GM19467 (cell line): ENCODE data around the gene MYBPH.

Experiments
- ATAC-seq: cut with Tn5 transposase; IDR thresholded peaks from one replicate; pipeline ENCODE4 v1.9.1; 2021; ENCODE audit warnings: mild to moderate bottlenecking, moderate library complexity; ENCODE audit not compliant: unreplicated experiment

MYBPH gene

DNA sequence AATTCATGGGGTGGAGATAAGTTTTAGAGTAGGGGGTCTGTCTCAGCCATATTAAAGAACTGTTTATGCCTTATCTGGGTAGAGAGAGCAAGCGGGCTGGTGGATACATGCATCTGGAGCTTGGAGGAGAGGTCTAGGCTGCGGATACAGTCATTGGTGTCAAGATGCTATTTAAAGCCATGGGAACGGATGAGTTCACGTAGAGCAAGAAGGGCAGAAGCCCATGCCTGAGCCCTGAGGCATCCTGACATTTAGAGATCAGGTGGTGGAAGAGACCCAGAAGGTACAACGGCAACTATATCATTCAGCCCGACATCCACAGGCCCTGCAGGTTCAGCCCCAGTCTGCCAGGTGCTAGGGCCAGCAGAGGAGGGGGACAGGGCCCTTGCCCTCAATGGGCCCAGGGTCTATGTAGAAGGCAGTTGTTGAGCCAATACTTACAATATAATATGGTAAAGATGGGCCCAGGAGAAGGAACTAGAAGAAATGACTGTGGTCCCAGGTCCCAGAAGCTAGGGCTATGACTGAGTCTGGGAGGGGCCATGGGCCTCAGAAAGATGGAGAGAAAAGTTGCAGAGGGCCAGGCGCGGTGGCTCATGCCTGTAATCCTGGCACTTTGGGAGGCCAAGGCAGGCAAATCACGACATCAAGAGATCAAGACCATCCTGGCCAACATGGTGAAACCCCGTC lies 26.0 kb upstream of the MYBPH start:
- ATAC-seq: no peak

DNA sequence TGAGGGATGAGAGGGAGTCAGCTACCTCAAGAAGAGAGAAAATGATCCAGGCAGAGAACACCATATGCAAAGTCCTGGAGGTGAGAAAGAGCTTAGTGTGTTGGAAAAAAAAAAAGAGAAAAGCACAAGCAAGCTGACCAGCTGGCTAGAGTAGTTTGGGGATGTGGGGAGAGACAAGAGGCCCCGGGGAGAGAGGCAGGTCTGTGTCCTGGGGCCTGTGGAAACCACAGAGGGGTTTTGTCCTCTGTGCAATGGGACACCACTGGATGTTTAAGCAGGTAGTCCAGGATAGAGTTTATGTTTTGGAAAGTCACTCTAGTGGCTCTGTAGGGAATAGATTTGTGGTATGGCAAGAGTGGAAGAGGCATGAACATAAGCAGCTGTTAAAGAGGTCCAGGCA lies 25.3 kb upstream of the MYBPH start:
- no peak for ATAC-seq

DNA sequence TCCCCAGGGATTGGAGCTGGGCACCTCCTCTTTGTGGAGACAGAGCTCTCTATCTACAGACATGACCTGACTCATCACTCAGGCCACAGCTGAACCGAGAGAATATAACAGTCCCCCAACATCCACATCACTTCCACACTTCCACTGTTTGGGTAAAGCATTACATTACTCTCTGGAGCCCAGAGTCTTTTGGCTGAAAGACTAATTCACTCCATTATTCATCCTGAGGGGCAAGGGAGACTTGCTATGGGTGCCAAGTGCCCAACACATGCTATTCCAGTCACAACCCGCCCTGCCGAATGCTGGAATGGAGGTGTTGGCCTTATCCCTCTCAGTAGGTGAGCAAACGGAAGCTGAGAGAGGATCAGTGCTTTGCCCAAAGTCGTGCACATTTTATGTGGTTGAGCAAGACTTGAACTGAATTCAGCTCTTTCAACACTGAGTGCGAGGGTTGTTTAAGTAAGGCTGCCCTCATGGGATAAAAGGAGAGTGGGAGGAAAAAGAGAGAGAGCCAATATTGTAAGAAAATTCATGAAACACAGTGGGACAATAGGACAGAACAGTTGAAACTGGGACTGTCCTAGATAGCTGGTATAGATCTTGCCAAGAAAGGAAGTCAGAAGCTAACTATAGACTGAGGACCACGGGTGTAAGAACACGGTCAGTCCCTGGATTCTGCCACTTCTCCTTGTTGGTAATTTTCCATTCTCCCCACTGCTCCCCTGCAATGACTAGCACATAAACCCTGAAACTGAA lies 24.4 kb upstream of the MYBPH start:
- ATAC-seq: no peak

DNA sequence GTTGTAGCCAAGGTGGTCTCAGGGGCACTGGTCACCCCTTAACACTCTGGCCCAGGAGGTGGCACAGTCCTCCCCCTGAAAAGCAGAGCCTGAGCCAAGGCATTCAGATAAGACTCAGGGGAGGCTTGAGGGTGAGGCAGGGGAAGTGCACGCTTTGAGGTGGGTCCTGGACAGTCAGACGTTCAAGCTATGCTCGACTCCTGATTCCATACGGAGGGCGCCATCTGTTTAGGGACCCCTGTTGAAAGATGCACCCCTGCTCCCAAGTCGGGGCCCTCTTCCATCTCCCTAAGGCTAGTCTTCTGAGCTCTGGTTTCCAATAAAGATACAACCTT lies 23.8 kb upstream of the MYBPH start:
- ATAC-seq: no peak

DNA sequence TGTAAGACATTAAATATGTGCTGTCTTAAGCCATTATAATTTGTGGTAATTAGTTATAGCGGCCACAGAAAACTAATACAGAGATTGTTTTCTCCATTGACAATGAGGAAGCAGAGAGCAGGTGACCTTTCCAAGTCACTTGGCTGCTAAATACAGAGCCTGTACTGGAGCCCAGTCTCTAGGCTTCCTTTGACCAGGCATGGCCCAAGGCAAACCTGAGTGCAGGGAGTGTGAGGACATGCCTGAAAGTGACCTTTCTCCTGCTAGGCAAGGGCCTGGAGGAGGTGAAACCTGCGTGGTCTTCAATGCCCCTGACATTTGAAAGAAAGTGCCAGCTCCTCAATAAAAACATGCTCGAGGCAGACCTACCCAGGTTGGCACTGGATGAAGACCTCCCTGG lies 23.4 kb upstream of the MYBPH start:
- no peak for ATAC-seq

DNA sequence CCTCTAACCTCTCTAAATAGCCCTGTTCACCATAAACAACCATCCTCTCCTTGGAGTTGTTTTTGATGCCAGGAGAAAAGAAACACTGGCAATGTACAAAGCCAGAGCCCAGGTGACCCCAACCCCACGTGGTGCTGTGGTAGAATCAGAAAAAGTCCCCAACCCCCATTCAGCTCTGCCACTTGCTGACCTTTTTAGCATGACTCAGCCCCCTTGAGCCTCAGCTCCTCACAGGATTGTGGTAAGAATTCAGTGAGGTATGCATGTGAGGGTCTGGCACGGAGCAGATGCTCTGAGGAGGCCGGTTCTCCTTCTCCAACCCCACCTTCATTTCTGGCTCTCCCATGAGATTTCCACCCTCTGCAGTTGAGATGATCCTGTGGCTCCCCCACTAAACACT lies 22.0 kb upstream of the MYBPH start:
- ATAC-seq: no peak

DNA sequence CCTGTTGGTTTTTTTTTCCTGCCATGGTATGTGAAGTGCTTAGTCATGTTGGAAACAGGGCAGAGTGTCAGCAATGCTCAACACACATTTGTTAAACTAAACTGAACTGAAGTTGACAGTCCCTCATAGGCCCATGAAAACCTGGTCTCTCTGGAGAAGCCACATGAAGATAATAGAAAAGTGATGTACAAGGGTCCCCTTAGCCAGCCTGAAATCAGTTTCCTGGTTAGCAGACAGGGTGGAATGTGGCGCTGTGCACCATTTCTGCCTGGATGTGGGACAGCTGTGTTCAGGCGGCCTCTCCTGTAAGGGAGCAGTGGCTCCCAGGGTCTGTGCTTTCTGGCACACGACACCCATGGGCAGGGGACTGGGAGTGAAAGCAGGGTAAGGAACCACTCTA lies 20.7 kb upstream of the MYBPH start:
- ATAC-seq: no peak

DNA sequence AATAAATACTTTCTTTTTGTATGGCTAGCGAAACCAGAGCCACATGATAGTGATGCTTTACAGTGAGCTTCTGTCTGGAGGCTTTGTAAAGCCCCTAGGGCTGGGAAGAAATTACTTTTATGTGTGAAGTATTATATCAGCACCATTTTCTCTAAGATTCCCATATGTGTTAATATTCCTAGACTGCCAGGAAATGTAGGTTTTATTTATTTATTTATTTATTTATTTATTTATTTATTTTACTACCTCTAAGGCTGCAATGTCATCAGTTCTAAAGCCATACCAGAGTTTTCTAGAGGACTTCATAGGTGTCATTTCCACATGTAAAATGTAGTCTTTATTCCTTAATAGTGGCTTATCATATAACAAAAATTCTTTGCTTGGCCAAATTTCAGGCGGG lies 15.3 kb upstream of the MYBPH start:
- ATAC-seq: no peak

DNA sequence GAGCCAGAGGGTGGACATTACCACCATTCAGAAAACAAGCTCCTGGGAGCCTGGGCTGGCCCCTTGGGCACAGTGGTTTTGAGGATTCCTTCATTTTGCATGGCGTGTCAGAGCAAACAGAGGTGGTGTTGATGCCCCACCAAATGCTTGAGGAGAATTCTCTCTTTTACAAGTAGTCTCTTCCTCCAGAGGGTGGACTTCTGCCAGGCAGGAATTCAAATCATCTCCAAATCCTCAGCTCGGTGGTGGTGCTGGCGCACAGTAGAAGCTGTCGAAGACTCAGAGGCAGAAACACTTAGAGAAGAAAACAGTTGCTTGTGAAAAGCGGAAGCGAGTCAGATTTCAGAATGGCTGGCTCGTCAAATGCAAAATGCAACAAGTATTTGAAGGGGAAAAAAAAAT lies 14.3 kb upstream of the MYBPH start:
- no peak for ATAC-seq

DNA sequence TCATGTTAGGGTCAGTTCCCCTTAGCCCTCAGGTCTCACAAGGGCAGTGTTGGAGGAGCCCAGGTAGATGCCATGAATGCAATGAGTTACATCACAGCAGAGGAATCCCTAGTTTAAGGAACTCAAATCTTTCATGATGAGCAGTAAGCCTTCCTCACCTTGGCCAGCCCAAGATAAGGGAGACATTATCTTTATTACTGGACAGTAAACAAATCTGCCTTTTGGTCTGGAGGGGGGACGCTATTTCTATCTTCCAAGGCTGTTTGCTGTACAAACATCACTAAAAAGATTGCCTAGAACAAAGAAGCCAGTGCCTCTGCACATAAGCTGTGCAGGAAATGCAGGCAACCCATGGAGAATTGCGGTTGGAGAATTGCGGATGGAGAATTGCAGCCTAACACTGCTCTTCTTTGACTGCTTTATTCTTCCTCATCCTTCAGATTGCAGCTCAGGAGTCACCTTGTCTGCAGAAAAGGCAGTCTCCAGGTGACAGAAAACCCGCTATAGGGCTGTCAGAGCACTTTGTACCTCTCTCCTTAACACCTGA lies 13.1 kb upstream of the MYBPH start:
- no peak for ATAC-seq

DNA sequence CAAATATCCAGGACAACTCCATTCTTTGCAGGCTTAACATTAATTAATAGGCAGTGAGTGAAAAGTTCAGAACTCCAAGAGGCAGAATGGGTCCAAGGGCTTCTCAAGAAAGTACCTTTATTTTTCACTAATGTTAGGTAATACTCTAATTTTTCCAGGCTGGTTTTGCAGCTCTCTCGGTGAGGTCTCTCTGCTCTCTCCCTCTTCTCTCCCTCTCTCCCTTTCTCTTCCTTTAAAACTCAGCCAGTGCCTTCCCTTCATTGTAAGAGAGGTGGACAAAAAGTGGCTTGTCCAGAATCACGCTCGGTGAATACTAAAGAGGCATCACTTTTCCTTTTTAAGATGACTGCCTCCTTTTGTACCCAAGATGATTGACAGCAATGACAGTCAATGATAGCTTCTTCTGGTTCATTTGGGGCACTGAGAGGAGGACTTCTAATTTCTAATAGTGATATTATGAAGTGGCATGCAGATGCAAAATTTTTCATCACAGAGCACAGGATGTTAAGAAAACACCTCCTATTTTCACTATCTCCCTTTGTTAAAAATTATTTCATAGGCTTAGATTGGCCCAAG lies 12.2 kb upstream of the MYBPH start:
- ATAC-seq: no peak

DNA sequence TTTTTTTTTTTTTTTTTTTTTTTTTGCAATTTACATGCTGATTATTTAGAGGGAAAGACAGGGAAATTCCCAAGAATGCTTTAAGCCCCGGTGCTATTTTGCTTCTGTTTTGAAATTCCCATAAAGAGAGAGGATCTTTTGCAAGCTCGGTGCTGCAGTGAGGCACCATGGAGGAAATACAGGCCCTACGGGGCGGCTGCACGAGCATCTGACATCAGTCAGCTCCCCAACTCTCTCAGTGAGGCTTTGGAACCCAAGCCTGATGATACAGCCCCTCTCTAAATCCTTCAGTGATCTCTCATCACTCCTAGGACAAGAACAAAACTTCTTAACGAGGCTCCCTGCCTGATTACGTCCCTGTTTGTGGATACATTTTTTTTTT lies 11.7 kb upstream of the MYBPH start:
- ATAC-seq: no peak

DNA sequence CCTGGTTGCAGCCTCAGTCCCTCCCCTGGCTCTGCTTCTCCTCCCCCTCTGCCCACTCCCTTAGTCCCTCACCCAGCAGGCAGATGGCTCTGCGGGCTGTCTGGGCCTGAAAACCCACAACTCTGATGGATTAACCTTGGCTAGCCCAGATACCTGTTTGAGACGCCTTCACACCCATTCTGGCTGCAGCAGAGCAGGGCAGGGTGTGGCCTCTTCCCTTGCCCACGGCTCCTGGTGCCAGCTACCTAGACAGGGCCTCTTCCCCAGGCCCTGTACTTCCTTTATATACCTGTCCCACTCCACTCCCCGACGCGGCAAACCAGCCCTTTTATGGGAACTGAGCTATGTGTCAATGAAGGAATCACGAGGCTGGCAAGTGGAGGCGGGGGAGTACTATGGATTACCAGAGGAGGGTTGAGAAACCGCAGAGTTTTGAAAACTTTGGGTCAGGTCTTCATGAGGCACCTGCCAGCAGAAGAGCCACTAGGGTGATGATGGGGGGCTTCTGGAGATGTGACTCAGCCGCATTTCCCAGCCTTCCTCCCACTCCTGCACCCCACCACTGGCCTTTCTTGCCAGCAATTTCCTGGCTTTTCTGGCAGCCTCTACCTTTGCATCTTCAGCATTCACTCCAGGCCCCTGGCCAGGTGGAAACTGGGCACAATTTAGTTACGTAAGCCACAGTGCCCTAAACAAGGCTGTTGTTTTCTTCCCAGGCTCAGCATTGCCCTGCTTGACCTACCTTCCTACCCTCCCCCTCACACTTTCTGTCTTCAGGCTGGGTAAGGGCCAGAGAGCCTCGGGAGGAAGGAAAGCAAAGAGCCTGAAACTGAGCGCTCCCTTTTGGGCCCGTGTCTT lies 11.0 kb upstream of the MYBPH start, which contains the start of gene CHI3L1:
CHI3L1 (minus strand) TSS at position 259 of the 858 bp plus-strand sequence; CDS start at position 178, 81 bp downstream.
- no peak for ATAC-seq

DNA sequence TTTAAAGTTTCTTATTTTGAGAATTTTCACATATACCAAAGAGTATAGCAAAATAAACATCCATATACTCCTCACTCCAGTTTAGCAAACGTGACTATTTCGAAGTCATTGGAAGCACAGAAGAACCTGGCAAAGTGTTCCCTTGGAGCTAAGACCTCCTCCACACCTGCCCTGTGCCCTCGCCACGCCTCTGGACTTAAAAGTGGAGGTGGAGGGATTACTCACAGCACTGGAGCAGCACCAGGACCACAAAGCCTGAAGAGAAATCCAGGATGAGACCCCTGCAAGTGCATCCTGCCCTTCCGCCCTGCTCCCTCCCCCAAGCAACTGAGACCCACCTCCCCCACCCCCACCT lies 10.4 kb upstream of the MYBPH start:
- ATAC-seq: no peak

DNA sequence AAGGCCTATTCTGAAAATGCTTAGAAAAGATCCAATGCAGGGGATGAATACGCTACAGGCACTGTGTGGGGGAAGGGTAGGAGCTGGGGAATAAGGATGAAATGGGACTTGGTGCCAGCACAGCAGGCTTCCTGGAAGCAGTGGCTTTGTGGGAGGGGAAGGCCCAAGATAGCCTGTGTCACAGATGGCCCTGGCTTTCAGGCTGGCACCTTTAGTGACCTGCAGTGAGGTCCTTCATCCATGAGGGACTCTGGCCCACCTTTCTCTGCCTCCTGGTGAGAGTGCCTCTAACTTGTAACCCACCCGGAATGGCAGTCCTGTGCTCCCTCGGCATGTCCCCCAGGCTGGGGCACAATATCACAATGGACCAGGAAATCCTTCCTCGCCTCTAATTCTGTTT lies 10.0 kb upstream of the MYBPH start:
- no peak for ATAC-seq

DNA sequence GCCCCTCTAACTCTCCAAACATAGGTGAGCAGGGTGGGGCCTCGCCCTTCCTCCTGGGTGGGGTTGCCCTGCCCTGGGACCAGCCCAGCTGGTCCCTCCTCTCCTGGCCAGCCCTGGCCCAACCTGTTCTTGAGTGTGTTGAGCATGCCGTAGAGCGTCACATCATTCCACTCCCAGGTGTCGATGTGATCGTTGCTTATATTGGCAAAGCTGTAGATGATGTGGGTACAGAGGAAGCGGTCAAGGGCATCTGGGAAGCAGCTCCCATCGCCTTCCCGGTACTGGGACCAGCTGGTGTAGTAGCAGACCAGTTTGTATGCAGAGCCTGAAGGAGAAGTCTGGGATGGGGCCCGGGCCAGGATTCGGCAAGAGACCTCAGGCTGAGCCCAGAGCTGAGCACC lies 9.4 kb upstream of the MYBPH start:
- ATAC-seq: no peak

DNA sequence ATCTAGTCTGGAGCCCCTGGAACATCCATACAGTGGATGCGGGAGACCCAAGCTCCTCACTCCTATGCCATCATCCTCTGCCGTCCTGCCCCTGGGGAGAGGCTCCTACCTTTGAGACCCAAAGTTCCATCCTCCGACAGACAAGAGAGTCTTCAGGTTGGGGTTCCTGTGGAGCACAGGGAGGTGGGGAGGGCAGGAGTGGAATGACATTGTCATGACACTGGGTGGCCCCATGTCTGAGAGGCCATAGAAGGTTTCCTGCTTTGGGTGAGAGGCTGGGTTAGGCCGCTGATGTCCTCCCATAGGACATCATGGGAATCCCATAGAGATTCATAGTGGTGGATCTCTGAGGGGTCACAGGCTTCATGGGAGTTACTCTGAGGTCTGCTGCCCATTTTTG lies 8.8 kb upstream of the MYBPH start:
- no peak for ATAC-seq

DNA sequence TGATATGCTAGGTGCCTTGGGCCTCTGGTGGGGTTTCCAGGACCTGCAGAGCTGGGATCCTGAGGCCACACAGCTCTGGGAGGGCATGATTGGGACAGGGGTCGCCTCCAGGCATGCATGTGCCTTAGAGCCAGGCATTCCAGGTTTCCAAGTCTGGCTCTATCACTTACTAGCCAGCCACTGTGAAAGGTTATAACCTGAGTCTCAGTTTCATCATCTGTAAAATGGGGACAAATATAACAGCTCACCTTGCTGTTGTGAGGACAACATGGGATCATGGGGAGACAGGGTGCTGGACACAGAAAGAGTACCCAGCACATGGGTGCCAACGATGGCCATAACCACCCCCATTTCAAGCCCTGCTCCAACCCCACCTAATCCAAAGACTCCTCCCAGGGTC lies 8.2 kb upstream of the MYBPH start:
- no peak for ATAC-seq

DNA sequence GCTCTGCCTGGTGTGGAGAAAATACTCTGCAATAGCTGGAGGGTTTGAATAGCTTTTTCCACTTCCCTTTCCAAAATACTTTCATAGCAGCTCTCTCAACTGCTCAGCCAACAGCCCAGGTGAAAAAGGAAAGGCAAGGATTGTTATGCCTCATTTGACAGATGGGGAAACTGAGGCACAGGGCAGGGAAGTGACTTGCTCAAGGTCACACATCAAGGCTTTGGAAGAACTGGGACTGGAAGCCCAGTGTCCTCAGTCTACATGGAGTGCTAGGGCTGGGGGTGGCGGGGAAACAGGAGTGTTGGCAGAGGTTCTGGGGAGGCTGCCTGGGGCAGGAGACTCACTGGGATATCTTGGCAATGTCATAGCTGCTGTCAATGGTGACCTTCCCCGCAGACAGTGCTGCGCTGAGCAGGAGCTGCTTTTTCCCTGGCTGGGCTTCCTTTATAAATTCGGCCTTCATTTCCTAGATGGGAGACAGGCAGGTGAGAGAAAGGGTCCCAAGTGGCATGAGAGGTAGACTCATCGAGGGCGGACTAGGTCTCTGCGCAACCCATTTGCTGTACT lies 6.8 kb upstream of the MYBPH start:
- ATAC-seq: no peak

DNA sequence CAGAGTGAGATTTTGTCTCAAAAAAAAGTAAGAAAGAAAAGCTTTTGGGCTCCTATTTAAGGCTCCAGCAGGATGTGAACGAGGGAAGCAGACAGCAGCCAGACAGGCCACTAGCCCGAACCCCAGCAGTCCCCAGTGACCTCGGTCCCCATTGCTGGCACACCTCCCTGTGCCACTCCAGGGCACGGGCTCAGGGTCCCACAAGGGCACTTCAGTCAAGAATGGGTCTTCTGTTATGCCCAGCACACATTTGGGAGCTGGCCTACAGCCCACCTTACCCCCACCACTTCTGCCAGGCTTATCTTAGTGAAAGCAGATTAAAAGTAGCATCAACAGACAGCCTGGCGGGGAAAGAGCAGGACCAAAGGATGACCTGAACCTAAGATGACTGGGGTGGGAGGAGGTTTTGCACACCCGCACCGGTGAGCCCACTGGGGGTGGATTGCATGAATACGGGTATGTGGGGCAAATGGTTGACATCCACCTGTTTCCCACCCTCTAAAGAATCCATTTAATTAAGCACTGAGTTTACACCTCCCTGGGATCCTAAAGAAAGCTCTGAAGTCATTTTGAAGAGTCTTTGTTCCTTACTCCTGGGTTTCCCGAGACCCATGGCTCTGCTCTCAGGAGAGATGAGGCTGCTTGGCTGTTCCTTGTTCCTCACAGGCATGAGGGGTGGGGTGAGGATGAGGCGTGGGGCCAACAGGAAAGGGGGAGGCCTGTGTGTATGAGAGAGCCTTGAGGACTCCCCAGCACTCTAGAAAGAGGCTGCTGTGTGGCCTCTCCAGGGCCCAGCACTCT lies 6.2 kb upstream of the MYBPH start:
- no peak for ATAC-seq
